ENCODE data around the gene SMG1.
A peak's percentile ranks its signal among the peaks of the same experiment; 100 is the strongest.
"Not testable (repeated sequence)": the region's sequence is repeated elsewhere in the genome, so short reads cannot be mapped to it uniquely, and the experiment has no call there.

Gene SMG1

DNA sequence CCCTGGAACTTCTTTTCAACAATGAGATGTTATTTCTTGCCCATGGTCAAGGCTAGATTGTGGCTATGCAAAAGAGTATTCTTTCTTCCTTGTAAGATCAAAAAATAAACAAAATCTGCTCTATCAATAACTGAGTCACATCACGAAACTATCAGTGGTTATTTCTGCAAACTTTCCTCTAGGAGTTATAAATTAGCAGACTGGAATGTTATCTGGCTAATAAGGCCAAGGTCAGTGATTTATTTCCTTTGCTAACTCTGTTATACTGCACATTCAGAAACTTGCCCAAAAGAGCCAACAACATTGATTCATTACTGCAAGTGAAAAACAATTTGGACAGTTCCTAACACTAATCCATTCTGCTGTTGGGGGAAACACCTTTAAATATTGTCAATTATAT is 129.8 kb downstream of the SMG1 start:
- DNase-seq, result no peak

- no peak for DNase-seq
These were observed 133.3 kb downstream of the SMG1 start for GRCh38 chr16:18792836-18793433.

- DNase-seq, result peak; percentile 97 to 98
These were observed 136.1 kb downstream of the SMG1 start, which contains the start of gene RPS15A for GRCh38 chr16:18789850-18790706. RPS15A (minus strand) TSS chr16:18790334; CDS start chr16:18789113, 1,221 bp downstream.

DNA sequence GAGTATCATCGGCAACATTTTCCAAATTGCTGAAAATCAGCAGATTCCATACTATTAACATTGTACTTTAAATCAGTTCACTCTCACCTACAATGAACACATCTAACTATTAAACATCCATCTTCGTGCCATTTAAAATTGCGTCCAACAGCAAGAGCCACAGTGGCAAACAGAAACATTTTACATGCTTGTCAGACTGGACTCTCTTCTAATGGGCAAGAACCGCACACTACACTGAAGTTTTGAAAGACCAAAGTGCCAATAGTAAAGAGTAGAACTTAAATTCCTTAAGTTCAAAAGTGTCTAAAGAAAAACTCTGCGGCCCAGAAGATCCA is 136.7 kb downstream of the SMG1 start:
- no peak for DNase-seq

DNA sequence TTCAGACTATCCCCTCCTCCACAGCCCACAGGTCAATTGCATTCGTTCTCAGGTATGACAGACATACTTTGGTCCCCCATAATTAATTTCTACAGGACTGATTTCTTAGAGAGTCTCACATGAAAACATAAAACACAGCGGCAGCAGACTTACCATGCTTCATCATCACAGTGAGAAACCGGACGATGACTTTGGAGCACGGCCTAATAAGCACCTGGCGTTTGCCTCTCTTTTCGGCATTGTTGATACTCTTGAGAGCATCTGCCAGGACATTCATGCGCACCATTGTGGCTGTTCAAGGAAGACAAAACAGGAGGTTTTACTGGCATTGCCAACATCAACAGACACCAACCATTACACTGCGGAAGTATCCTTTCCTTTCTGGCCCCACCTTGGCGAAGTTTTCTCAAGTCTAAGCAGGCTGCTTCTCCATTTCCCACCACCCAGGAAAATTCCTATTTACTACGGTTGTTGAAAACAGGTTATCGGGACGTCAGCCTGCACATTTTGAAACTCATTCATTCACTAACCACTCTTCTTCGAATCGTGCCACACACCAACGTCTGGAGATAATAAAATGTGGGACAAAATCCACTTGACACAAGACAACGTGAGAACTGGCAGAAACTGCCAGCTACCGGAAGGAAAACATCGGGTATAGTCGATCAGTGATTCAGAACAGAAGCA is 137.2 kb downstream of the SMG1 start:
- peak in 1 of 2 experiments; percentile 43 for DNase-seq

DNA sequence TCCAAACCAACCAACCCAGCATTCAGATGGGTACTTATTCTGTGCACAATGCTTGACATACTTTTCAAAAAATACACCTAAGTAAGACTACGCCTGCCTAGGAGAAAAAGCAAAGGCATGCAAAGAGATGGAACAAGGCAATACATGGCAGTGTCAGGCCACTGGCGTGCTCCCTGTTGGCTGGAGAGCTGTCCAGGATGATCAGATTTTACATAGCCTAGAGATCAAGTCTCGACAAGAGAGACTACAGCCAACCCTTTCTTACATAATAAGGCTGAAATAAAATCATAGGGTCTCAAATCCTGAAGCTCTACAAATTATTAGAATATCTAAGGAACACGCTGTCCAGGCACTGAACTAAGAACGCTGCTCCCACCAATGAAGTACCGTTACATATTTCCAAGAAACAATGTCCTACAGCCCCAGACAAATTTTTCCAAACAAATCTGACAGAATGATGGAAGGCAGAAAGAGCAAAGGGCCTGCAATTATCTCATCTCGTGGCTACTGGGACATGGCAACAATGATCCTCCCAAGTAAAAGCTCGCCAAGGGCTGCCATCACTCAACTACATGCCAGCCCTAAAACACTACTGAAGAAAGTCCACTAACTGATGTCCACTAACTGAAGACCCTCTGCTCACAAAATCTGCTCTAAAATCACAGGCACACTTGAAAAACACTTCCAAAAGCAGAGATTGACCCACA is 141.1 kb downstream of the SMG1 start:
- DNase-seq, result no peak

DNA sequence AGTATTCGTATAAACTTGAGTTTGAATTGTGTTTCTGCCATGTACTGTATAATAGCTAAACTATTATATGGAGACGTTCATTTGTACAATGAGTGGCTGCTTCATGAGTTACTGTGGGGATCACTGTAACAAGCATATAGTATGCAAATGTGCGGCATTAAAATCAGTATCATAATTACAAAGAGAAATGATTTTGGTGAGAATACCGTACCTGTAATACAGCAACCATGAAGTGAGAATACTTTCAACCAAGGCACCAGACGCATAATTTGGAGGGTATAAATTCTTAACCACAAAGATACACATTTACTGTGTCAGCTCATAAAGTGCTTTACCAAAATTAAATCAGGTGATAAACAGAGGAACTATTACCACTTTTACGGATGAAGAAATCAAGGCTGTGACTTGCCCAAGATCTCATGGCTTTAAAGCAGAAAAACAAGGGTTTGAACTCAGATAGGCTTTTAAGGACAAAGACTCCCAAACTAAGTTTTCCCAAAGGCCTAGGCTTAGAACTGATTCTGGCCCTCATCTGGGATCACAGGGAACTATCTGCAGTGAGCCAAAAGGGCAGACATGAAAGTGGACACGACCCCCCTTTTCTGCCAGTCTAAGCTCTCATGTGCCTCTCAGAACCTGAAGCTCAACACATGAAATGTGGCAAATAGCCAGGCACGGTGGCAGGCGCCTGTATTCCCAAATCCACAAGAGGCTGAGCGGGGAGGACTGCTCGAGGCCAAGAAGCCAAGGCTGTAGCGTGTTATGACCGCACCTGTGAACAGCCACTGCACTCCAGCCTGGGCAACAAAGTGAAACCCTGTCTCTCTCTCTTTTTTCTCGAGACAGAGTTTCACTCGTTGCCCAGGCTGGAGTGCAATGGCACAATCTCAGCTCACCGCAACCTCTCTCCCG is 142.5 kb downstream of the SMG1 start:
- DNase-seq, result no peak

- no peak for DNase-seq
These were observed 143.3 kb downstream of the SMG1 start for GRCh38 chr16:18782697-18783429.

DNA sequence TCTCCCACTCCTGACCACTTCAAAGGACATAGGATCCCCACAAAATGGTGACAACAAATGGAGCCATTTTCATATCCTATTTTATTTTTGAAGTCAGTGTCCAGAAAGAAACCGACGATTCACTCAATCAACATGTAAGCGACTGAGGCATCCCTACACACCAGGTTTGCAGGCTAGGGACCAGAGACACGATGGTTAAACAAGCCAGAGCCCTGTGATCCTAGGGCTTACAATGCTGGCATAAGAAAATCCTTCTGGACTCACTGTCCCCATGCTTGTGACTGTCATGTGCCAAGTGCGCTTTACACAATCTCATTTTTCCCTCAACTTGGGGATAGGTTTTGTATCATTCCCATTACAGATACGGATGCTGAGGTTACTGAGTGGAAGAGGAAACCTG is 145.0 kb downstream of the SMG1 start:
- DNase-seq, result not testable (repeated sequence)

GRCh38 chr16:18780460-18781026 is 145.7 kb downstream of the SMG1 start:
- not testable (repeated sequence) for DNase-seq

DNA sequence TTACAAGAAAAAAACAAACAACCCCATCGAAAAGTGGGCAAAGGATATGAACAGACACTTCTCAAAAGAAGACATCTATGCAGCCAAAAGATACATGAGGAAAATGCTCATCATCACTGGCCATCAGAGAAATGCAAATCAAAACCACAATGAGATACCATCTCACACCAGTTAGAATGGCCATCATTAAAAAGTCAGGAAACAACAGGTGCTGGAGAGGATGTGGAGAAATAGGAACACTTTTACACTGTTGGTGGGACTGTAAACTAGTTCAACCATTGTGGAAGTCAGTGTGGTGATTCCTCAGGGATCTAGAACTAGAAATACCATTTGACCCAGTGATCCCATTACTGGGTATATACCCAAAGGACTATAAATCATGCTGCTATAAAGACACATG is 148.5 kb downstream of the SMG1 start:
- not testable (repeated sequence) for DNase-seq

DNA sequence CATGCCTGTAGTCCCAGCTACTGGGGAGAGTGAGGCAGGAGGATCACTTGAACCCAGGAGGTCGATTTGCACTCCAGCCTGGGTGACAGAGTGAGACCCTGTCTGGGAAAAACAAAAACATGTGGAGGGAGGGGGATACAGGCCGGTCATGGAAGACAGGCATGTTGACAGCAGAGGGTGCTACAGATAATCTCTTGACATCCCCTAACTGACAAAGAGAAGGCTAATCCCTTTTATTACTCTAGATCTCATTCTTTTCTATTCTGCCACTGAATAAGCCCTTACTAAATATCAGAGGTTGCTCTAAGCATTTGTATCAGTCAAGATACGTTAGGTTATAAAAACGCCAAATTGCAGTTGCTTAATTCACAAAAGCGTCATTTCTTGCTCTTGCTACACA is 149.9 kb downstream of the SMG1 start:
- DNase-seq, result not testable (repeated sequence)

DNA sequence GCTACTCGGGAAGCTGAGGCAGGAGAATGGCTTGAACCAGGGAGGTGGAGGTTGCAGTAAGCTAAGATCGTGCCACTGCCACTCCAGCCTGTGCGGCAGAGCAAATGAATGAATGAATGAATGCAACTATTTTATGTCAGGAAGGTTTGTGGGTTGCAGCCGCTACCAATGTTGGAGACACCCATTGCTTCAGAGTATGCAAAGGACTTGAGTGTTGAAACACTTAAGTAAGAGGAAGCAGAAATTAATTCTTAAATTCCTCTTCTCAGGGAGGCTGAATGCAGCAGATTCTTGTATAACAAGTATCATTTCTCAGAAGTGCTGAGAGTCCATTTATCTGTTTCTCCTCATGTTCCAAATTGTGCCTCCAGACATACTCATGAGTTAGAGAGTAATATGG is 151.6 kb downstream of the SMG1 start:
- not testable (repeated sequence) for DNase-seq

GRCh38 chr16:18772171-18772570 is 154.0 kb downstream of the SMG1 start:
- DNase-seq, result not testable (repeated sequence)

DNA sequence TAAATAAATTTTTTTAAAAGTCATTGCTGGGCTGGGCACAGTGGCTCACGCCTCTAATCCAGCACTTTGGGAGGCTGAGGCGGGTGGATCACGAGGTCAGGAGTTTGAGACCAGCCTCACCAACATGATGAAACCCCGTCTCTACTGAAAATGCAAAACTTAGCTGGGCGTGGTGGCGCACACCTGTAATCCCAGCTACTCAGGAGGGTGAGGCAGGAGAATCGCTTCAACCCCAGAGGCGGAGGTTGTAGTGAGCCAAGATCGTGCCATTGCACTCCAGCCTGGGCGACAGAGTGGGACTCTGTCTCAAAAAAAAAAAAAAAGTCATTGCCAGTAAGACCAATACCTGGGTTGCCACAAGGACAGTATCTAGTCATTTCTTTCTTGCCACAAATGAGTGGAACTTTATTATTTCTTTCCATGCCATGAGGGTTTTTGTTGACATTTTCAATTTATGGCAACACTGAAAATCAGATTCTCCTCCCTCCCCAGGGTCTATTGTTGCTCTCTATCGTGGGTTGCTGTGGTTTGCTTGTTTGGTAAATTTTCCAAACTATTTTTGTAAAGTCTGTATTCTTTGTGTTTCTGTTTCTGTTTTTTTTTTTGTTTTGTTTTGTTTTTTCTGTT is 155.8 kb downstream of the SMG1 start:
- not testable (repeated sequence) for DNase-seq

DNA sequence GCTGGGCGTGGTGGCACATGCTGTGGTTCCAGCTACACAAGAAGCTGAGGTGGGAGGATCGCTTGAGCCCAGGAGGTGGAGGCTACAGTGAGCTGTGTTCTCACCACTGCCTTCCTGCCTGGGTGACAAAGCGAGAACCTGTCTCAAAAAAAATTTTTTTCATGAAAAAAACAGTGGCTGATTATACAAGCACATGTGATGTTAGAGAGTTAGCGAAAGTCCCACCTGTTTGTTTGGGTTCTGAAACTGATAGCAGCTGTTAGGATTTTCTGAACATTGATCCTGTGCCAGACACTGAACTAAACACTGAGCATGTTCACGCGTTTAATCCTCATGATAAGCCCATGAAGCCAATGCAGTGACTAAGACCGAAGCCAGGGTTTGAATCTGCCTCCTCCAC is 159.0 kb downstream of the SMG1 start:
- not testable (repeated sequence) for DNase-seq

DNA sequence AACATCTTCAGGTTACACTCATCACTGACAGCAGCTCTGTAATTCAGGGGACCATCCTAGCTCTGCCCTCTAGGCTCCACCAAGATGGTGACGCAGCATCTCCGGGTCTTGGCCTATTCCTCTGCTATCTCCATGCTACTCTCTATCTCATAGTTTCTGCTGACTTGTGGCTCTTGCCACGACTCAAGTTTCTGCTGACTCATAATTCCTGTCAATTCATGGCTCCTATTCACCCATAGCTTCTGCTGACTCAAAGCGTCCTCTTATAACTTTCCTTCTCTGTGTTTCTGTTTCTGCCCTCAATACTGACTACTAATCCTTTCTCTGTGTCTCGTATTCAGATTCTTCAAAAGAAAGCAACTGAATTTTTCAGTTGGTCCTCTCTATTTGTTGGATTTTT is 163.5 kb downstream of the SMG1 start:
- not testable (repeated sequence) for DNase-seq

GRCh38 chr16:18759598-18760520 is 166.3 kb downstream of the SMG1 start:
- DNase-seq, result peak; percentile 2 to 31

GRCh38 chr16:18757960-18758660 is 168.1 kb downstream of the SMG1 start:
- not testable (repeated sequence) for DNase-seq

Measured in NCI-H2081 (cell line).